Measurements from ENCODE around the gene SLC4A8. TPM values are rescaled to one million over a fixed set of nuclear protein-coding genes. Genes with fewer than 3 reads are reported as not detected.

SLC4A8 gene
- polyA plus RNA-seq, 1 experiment: 6.6 TPM

- Histone ChIP-seq H3K4me3 (ENCODE audit: low read depth, low read length) (peak overlapping the region; percentile 34; the same call in 1 of the 2 replicates), H3K27ac (ENCODE audit: low read depth, low read length) (no peak overlapping the region), H3K9me3 (ENCODE audit: control insufficient read depth, insufficient read depth, low read length) (no peaks in the 10 kb centered on the region; the same call in 1 of the 2 replicates), H3K27me3 (ENCODE audit: control insufficient read depth, insufficient read depth, low read length) (no peaks in the 10 kb centered on the region)
- TF ChIP-seq, protein P1, sequence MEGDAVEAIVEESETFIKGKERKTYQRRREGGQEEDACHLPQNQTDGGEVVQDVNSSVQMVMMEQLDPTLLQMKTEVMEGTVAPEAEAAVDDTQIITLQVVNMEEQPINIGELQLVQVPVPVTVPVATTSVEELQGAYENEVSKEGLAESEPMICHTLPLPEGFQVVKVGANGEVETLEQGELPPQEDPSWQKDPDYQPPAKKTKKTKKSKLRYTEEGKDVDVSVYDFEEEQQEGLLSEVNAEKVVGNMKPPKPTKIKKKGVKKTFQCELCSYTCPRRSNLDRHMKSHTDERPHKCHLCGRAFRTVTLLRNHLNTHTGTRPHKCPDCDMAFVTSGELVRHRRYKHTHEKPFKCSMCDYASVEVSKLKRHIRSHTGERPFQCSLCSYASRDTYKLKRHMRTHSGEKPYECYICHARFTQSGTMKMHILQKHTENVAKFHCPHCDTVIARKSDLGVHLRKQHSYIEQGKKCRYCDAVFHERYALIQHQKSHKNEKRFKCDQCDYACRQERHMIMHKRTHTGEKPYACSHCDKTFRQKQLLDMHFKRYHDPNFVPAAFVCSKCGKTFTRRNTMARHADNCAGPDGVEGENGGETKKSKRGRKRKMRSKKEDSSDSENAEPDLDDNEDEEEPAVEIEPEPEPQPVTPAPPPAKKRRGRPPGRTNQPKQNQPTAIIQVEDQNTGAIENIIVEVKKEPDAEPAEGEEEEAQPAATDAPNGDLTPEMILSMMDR (IDR thresholded peaks at IDR 0.05; ENCODE audit: low read depth, low read length): no peak
- DNase-seq (ENCODE audit: low read depth, low spot score): no peak
- ChIA-PET POLR2A (interaction anchor here (0.6 kb wide), 1 partner anchor 8 kb away, joined by 5 read pairs; no protein-coding TSS in a partner anchor), CTCF (interaction anchor here (0.6 to 7.3 kb wide), 20 partner anchors 12 to 500 kb away, joined by 3 to 142 read pairs (median 3); a partner anchor contains a TSS)
These were observed 453 bp upstream of the SLC4A8 start for GRCh38 chr12:51424094-51424661.

DNA sequence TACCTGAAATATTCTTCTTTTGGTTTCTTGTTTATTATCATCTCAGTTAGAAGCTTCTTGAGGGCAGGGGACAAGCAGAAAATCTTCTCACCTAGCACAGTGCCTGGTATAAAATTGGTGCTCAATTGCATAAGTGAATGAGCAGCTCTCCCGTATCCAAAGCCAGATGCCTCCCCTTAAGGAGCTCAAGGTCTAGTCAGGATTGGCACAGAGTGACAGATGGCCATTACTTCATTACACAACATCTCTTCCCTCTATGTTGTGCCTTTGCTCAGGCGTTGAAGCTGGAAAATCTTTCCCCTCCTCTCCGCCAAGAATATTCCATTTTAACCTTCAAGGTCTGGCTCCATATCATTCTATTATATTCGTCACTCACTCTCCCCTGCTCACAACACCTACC lies 3.6 kb downstream of the SLC4A8 start:
- POLR2A ChIA-PET: no interaction called here
- TF ChIP-seq, protein P1 (IDR thresholded peaks at IDR 0.05; ENCODE audit: low read depth, low read length): no peak
- Histone ChIP-seq H3K27ac (ENCODE audit: low read depth, low read length) (no peak overlapping the region), H3K4me3 (ENCODE audit: low read depth, low read length) (no peak overlapping the region), H3K9me3 (ENCODE audit: control insufficient read depth, insufficient read depth, low read length) (no peaks in the 10 kb centered on the region; the same call in 1 of the 2 replicates), H3K27me3 (ENCODE audit: control insufficient read depth, insufficient read depth, low read length) (no peaks in the 10 kb centered on the region)
- CTCF ChIA-PET: interaction anchor here (0.8 to 1.1 kb wide), 2 partner anchors 9 to 447 kb away, joined by 3 read pairs; no protein-coding TSS in a partner anchor
- no peak for DNase-seq (ENCODE audit: low read depth, low spot score)

DNA sequence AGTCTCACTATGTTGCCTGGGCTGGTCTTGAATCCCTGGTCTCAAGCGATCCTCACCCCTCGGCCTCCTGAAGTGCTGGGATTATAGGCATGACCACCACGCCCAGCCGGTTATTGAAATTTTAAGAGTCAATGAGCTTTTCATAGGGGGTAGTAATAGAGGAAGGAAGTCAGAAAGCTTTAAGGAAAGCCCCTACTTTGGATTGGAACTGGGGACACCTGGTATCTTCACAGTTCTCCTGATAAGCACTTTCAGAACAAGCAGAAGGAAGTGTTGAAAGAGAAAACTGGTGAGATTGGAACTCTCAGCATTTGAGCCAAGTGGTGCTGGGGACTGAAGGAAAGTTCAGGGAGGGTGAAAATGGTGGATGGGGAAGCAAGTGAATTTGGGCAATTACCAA lies 5.1 kb downstream of the SLC4A8 start:
- H3K9me3 ChIP-seq (ENCODE audit: control insufficient read depth, insufficient read depth, low read length): no peaks in the 10 kb centered on the region; the same call in 1 of the 2 replicates
- ChIA-PET CTCF (interaction anchor here (0.6 to 1.6 kb wide), 4 partner anchors 9 to 464 kb away, joined by 3 to 5 read pairs (median 4); no protein-coding TSS in a partner anchor), POLR2A (interaction anchor here (1.4 kb wide), 1 partner anchor 384 kb away, joined by 3 read pairs; no protein-coding TSS in a partner anchor)
- DNase-seq (ENCODE audit: low read depth, low spot score): no peak
- H3K4me3 ChIP-seq (ENCODE audit: low read depth, low read length): no peak overlapping the region
- TF ChIP-seq, protein P1 (IDR thresholded peaks at IDR 0.05; ENCODE audit: low read depth, low read length): no peak
- peak overlapping the region; percentile 2 for H3K27ac ChIP-seq (ENCODE audit: low read depth, low read length)
- no peaks in the 10 kb centered on the region for H3K27me3 ChIP-seq (ENCODE audit: control insufficient read depth, insufficient read depth, low read length)

DNA sequence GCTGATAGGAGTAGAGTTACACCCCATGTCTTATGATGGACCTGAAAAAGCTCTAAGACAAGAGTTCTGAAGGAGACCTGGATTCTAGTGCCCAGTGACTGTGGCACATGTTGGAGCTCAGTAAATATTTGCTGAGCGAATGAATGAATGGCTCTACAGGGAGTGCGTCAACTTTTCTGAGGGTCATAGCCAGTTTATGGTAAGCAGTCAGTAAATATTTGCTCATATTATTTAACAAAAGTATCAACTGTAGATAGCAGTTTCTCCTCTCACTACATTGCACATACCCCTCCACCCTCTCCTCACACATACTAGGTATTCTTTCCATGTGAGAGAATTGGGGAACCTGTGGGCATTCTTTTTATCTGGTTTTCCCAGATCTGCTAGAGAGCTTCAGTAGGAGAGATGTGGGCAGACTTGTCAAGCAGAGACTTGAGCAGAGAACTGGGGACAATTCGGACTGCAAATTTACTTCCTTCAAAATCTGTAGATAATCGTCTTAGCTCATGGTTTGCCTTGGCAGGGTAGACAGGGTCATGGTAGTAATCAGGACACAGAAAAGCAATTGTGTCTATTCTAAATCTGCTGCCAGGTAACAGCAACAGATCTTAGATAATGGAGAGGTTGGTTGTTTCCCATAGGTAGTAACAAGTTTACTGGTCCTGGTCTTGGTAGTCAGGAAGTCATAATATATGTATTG lies 5.7 kb downstream of the SLC4A8 start:
- Histone ChIP-seq H3K4me3 (ENCODE audit: low read depth, low read length) (no peak overlapping the region), H3K27ac (ENCODE audit: low read depth, low read length) (no peak overlapping the region), H3K9me3 (ENCODE audit: control insufficient read depth, insufficient read depth, low read length) (no peaks in the 10 kb centered on the region), H3K27me3 (ENCODE audit: control insufficient read depth, insufficient read depth, low read length) (no peaks in the 10 kb centered on the region)
- TF ChIP-seq, protein P1 (IDR thresholded peaks at IDR 0.05; ENCODE audit: low read depth, low read length): no peak
- CTCF ChIA-PET: interaction anchor here (0.6 to 1.6 kb wide), 4 partner anchors 9 to 463 kb away, joined by 3 to 5 read pairs (median 4); no protein-coding TSS in a partner anchor
- POLR2A ChIA-PET: interaction anchor here (1.4 kb wide), 1 partner anchor 384 kb away, joined by 3 read pairs; no protein-coding TSS in a partner anchor
- DNase-seq (ENCODE audit: low read depth, low spot score): no peak

DNA sequence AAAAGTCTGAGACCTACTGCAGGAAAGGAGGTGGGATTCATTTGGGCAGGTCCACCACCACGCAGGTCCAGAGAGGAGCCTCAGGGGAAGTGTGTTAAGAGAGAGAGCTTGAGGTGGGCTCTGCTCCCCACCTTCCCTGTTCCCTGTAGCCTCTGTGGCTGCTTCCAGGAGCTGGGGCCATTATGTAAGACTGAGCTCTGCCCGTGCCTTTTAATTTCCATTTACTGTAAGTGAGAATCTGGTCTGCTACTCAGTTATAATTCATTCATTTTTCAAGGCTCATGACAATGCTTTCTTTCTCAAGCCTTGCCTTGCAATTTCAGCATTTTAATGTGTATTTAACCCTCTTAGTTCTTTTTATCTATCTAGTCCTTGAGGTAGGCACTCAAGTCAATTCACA lies 8.3 kb downstream of the SLC4A8 start:
- ChIA-PET CTCF (no interaction called here), POLR2A (interaction anchor here (0.7 kb wide), 1 partner anchor 9 kb away, joined by 5 read pairs; no protein-coding TSS in a partner anchor)
- Histone ChIP-seq H3K27me3 (ENCODE audit: control insufficient read depth, insufficient read depth, low read length) (no peaks in the 10 kb centered on the region), H3K9me3 (ENCODE audit: control insufficient read depth, insufficient read depth, low read length) (no peaks in the 10 kb centered on the region), H3K27ac (ENCODE audit: low read depth, low read length) (no peak overlapping the region), H3K4me3 (ENCODE audit: low read depth, low read length) (no peak overlapping the region)
- TF ChIP-seq, protein P1 (IDR thresholded peaks at IDR 0.05; ENCODE audit: low read depth, low read length): no peak
- no peak for DNase-seq (ENCODE audit: low read depth, low spot score)
